DOHH2 (cell line): Measurements from ENCODE around the gene SCAMP3.

Experiments used
- CTCF ChIP-seq: fragments of 200-600 bp; sonication (generic); IDR thresholded peaks from one replicate; pipeline ENCODE4 v1.5.1; 2014; ENCODE audit warnings: antibody characterized with exemption, mild to moderate bottlenecking, low read depth, low read length; ENCODE audit not compliant: poor library complexity, severe bottlenecking
- EZH2phosphoT487 ChIP-seq: fragments of 200-600 bp; sonication (generic); IDR thresholded peaks from 2 replicates; pipeline ENCODE4 v1.6.1; 2017; ENCODE audit warnings: borderline replicate concordance, mild to moderate bottlenecking, antibody characterized with exemption, low read length, moderate library complexity, mixed read lengths

GRCh38 chr1:155242805-155243358 lies 19.3 kb downstream of the SCAMP3 start:
- no peak for TF ChIP-seq CTCF
- no peak for TF ChIP-seq EZH2phosphoT487
